Neural crest cell (in vitro differentiated cells): Measurements from ENCODE around the gene NELL1. TPM values are rescaled to one million over a fixed set of nuclear protein-coding genes. Genes with fewer than 3 reads are reported as not detected.

ENCODE experiments used
- DNase-seq: peaks from one replicate; pipeline ENCODE4 v3.0.0; 2021; ENCODE audit warnings: low read depth, mixed read lengths, low spot score
- H3K27ac Mint-ChIP-seq: one replicate; pipeline ENCODE4 v1.8.0; 2021; ENCODE audit warnings: mild to moderate bottlenecking, mixed read lengths; ENCODE audit not compliant: unreplicated experiment
- H3K27me3 Mint-ChIP-seq: 2 replicates; pipeline ENCODE4 v1.8.0; 2021; ENCODE audit warnings: low read depth, mild to moderate bottlenecking, mixed read lengths
- H3K36me3 Mint-ChIP-seq: 2 replicates; pipeline ENCODE4 v1.8.0; 2021; ENCODE audit warnings: low read depth, mild to moderate bottlenecking, mixed read lengths
- H3K4me1 Mint-ChIP-seq: 2 replicates; pipeline ENCODE4 v1.8.0; 2021; ENCODE audit warnings: mixed read lengths
- H3K4me3 Mint-ChIP-seq: one replicate; pipeline ENCODE4 v1.8.0; 2021; ENCODE audit warnings: mild to moderate bottlenecking, mixed read lengths
- H3K9me3 Mint-ChIP-seq: 2 replicates; pipeline ENCODE4 v1.8.0; 2021; ENCODE audit warnings: mixed read lengths
- CTCF ChIP-seq: fragments of 200-600 bp; sonication (generic); conservative IDR thresholded peaks from 2 replicates; pipeline ENCODE4 v1.5.0; 2021; ENCODE audit warnings: antibody characterized with exemption, mild to moderate bottlenecking
- total RNA-seq: library from RNA; stranded (reverse); gene quantifications from 2 replicates; pipeline ENCODE4 v1.2.1, GENCODE V29; 2021

Gene NELL1
- total RNA-seq, 1 donor from 2014 or later, result 0.51 TPM

DNA sequence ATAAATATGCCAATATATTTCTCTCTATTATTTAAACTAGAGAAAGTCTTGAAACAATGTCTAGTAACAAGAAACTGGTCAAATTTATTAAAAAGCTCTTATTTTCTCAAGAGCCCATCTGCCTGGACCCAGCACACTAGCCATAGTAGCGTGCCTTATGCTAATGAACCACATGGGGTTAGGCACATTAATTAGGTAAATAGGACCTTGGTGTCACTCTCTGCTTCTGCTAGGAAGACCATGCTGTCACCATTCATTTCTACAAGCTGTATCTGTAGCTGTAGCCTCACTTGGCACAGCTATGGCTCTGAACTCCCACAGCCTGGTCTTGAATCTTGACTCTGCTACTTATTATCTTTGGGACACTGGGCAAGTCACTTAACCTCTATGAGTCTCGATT lies 390.5 kb downstream of the NELL1 start:
- Mint-ChIP-seq H3K27ac (no peak overlapping the region), H3K36me3 (peaks cover 3% of the 10 kb centered on the region), H3K4me1 (no peaks in the 10 kb centered on the region), H3K9me3 (peaks cover 3% of the 10 kb centered on the region), H3K27me3 (no peaks in the 10 kb centered on the region), H3K4me3 (no peak overlapping the region)
- no peak for TF ChIP-seq CTCF
- no peak for DNase-seq

DNA sequence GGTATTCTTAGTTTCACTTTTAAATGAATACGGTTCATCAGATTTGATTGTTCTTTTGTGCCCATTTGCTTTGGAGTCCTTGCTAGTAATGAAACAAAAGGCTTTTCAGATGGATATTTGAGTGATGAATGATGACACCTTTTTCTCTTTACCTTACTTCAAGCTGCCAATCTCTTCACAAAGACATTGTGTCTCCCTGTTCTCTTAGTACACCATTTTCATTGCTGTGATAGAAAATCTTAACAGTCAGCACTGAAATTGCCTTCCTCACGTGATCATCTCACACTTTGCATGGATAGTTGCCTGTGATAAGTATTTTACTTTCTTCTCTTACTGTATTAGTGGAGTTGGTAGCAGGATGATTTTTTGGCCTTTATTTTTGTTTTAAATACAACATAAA lies 396.6 kb downstream of the NELL1 start:
- TF ChIP-seq CTCF, result no peak
- Mint-ChIP-seq H3K4me1 (peaks cover 13% of the 10 kb centered on the region), H3K9me3 (peaks cover 3% of the 10 kb centered on the region), H3K4me3 (no peak overlapping the region), H3K36me3 (peaks cover 3% of the 10 kb centered on the region), H3K27me3 (no peaks in the 10 kb centered on the region), H3K27ac (no peak overlapping the region)
- no peak for DNase-seq

DNA sequence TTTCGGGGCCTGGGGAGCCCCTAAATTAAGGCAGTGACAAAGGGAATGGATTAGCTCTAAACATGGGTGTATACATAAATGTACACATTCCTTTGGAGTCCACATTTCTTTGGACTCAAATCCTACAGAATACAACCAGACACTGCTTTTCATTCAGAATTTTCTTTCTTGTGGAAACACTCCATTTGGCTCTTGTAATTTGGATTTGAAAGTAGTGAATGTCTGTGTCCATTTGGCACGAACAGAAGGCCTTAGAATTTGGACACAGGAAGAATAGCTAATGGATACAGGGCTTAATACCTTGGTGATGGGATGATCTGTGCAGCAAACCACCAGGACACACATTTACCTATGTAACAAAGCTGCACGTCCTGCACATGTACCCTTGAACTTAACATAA lies 399.5 kb downstream of the NELL1 start:
- TF ChIP-seq CTCF, result no peak
- Mint-ChIP-seq H3K9me3 (no peaks in the 10 kb centered on the region), H3K4me3 (no peak overlapping the region), H3K36me3 (no peaks in the 10 kb centered on the region), H3K27me3 (peaks cover 3% of the 10 kb centered on the region), H3K4me1 (peaks cover 13% of the 10 kb centered on the region), H3K27ac (no peak overlapping the region)
- DNase-seq, result no peak

- H3K27ac Mint-ChIP-seq, result no peak overlapping the region
- no peaks in the 10 kb centered on the region for H3K9me3 Mint-ChIP-seq
- no peak for TF ChIP-seq CTCF
- peaks cover 3% of the 10 kb centered on the region for H3K27me3 Mint-ChIP-seq
- no peak overlapping the region for H3K4me3 Mint-ChIP-seq
- H3K4me1 Mint-ChIP-seq, result peaks cover 13% of the 10 kb centered on the region
- H3K36me3 Mint-ChIP-seq, result no peaks in the 10 kb centered on the region
- no peak for DNase-seq
These were observed 400.5 kb downstream of the NELL1 start for GRCh38 chr11:21069909-21070308.

DNA sequence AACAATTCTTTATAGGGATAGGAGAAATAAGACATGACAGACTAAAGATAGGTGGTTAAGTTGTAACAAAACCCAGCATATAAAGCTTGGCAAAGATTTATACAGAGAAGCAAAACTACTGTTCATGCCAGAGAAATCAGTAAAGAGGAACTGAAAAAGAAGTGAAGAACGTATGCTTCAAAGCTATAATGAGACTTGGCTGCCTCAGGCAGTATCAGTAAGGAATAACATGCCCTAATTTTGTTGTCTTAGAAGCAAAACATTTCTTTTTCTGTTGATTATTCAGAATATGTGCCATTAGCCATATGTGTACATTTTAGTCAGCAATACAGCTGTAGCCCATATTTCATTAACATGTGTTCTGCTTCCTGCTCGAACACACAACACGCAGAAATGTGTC lies 403.2 kb downstream of the NELL1 start:
- peaks cover 3% of the 10 kb centered on the region for H3K27me3 Mint-ChIP-seq
- H3K4me1 Mint-ChIP-seq, result peaks cover 11% of the 10 kb centered on the region

More for the DNA sequence above, 403.2 kb downstream of the NELL1 start:
- Mint-ChIP-seq H3K4me3 (no peak overlapping the region), H3K27ac (no peak overlapping the region), H3K9me3 (no peaks in the 10 kb centered on the region), H3K36me3 (no peaks in the 10 kb centered on the region)
- no peak for TF ChIP-seq CTCF
- DNase-seq, result no peak
